ENCODE measurements around the gene TP73. TPM values are rescaled to one million over a fixed set of nuclear protein-coding genes. Genes with fewer than 3 reads are reported as not detected.

TP73 gene
- 1.3 and 1.4 TPM in 2 replicates for total RNA-seq

- peaks cover 44% of the 10 kb centered on the region for H3K27me3 Mint-ChIP-seq
- peak within 1 kb of the TSS; percentile 53 for H3K4me3 Mint-ChIP-seq
- H3K4me1 Mint-ChIP-seq: peaks cover 20% of the 10 kb centered on the region
- DNase-seq: peak; percentile 71
- intact Hi-C loops (cut with micrococcal nuclease): loop anchor here (2.0 to 10.0 kb wide), 2 partner anchors 73 to 121 kb away; partner anchors contain the start of gene SMIM1
- no peak within 1 kb of the TSS for H3K27ac Mint-ChIP-seq
- peaks cover 4% of the 10 kb centered on the region for H3K36me3 Mint-ChIP-seq (ENCODE audit: low read depth)
- no peaks in the 10 kb centered on the region for H3K9me3 Mint-ChIP-seq
Observed at GRCh38 chr1:3651930-3652547, at the start of gene TP73. TP73 (plus strand) TSS chr1:3652516; CDS start chr1:3682366, 29,850 bp downstream.

- intact Hi-C loops (cut with micrococcal nuclease): no loop called here
Observed at GRCh38 chr1:3603156-3603555, 49.2 kb upstream of the TP73 start.

GRCh38 chr1:3603571-3604467 lies 48.5 kb upstream of the TP73 start:
- Mint-ChIP-seq H3K27ac (no peak overlapping the region), H3K4me3 (no peak overlapping the region), H3K4me1 (no peaks in the 10 kb centered on the region), H3K9me3 (no peaks in the 10 kb centered on the region), H3K36me3 (ENCODE audit: low read depth) (no peaks in the 10 kb centered on the region), H3K27me3 (no peaks in the 10 kb centered on the region)
- intact Hi-C loops (cut with micrococcal nuclease): no loop called here
- DNase-seq: no peak

More at GRCh38 chr1:3603156-3603555, 49.2 kb upstream of the TP73 start:
- Mint-ChIP-seq H3K4me3 (no peak overlapping the region), H3K36me3 (ENCODE audit: low read depth) (no peaks in the 10 kb centered on the region), H3K9me3 (no peaks in the 10 kb centered on the region), H3K27me3 (no peaks in the 10 kb centered on the region), H3K4me1 (no peaks in the 10 kb centered on the region), H3K27ac (no peak overlapping the region)
- DNase-seq: no peak

- Mint-ChIP-seq H3K27ac (no peak overlapping the region), H3K27me3 (peaks cover 2% of the 10 kb centered on the region)
- intact Hi-C loops (cut with micrococcal nuclease): no loop called here
Observed at GRCh38 chr1:3604468-3604974, 47.8 kb upstream of the TP73 start.

GRCh38 chr1:3604997-3605823 lies 47.1 kb upstream of the TP73 start:
- Mint-ChIP-seq H3K36me3 (ENCODE audit: low read depth) (no peaks in the 10 kb centered on the region), H3K27me3 (peaks cover 2% of the 10 kb centered on the region), H3K4me3 (no peak overlapping the region), H3K4me1 (no peaks in the 10 kb centered on the region), H3K27ac (no peak overlapping the region), H3K9me3 (no peaks in the 10 kb centered on the region)
- DNase-seq: no peak
- intact Hi-C loops (cut with micrococcal nuclease): no loop called here

More at GRCh38 chr1:3604468-3604974, 47.8 kb upstream of the TP73 start:
- DNase-seq: no peak
- Mint-ChIP-seq H3K9me3 (no peaks in the 10 kb centered on the region), H3K36me3 (ENCODE audit: low read depth) (no peaks in the 10 kb centered on the region), H3K4me1 (no peaks in the 10 kb centered on the region), H3K4me3 (no peak overlapping the region)

- H3K9me3 Mint-ChIP-seq: no peaks in the 10 kb centered on the region
- no peak for DNase-seq
- peaks cover 11% of the 10 kb centered on the region for H3K27me3 Mint-ChIP-seq
- H3K4me3 Mint-ChIP-seq: no peak overlapping the region
- H3K36me3 Mint-ChIP-seq (ENCODE audit: low read depth): no peaks in the 10 kb centered on the region
- H3K27ac Mint-ChIP-seq: no peak overlapping the region
- no peaks in the 10 kb centered on the region for H3K4me1 Mint-ChIP-seq
- intact Hi-C loops (cut with micrococcal nuclease): no loop called here
Observed at GRCh38 chr1:3606779-3607702, 45.3 kb upstream of the TP73 start.

GRCh38 chr1:3607703-3608065 lies 44.6 kb upstream of the TP73 start:
- Mint-ChIP-seq H3K27ac (no peak overlapping the region), H3K4me1 (no peaks in the 10 kb centered on the region), H3K4me3 (no peak overlapping the region), H3K36me3 (ENCODE audit: low read depth) (no peaks in the 10 kb centered on the region), H3K27me3 (peaks cover 13% of the 10 kb centered on the region), H3K9me3 (no peaks in the 10 kb centered on the region)
- DNase-seq: no peak
- intact Hi-C loops (cut with micrococcal nuclease): no loop called here

GRCh38 chr1:3608154-3608553 lies 44.2 kb upstream of the TP73 start:
- no peaks in the 10 kb centered on the region for H3K4me1 Mint-ChIP-seq
- DNase-seq: no peak
- no peak overlapping the region for H3K4me3 Mint-ChIP-seq
- no peaks in the 10 kb centered on the region for H3K36me3 Mint-ChIP-seq (ENCODE audit: low read depth)
- peaks cover 13% of the 10 kb centered on the region for H3K27me3 Mint-ChIP-seq
- H3K27ac Mint-ChIP-seq: no peak overlapping the region
- intact Hi-C loops (cut with micrococcal nuclease): no loop called here
- no peaks in the 10 kb centered on the region for H3K9me3 Mint-ChIP-seq

- Mint-ChIP-seq H3K4me3 (no peak overlapping the region), H3K27me3 (peaks cover 20% of the 10 kb centered on the region), H3K27ac (no peak overlapping the region), H3K4me1 (no peaks in the 10 kb centered on the region), H3K36me3 (ENCODE audit: low read depth) (no peaks in the 10 kb centered on the region), H3K9me3 (no peaks in the 10 kb centered on the region)
- intact Hi-C loops (cut with micrococcal nuclease): no loop called here
- no peak for DNase-seq
Observed at GRCh38 chr1:3609016-3609768, 43.1 kb upstream of the TP73 start.

GRCh38 chr1:3609769-3610526 lies 42.4 kb upstream of the TP73 start:
- no peak for DNase-seq
- no peak overlapping the region for H3K27ac Mint-ChIP-seq
- no peak overlapping the region for H3K4me3 Mint-ChIP-seq
- H3K9me3 Mint-ChIP-seq: no peaks in the 10 kb centered on the region
- no peaks in the 10 kb centered on the region for H3K4me1 Mint-ChIP-seq
- H3K36me3 Mint-ChIP-seq (ENCODE audit: low read depth): no peaks in the 10 kb centered on the region
- intact Hi-C loops (cut with micrococcal nuclease): no loop called here
- H3K27me3 Mint-ChIP-seq: peaks cover 20% of the 10 kb centered on the region

GRCh38 chr1:3610527-3611169 lies 41.7 kb upstream of the TP73 start:
- Mint-ChIP-seq H3K4me3 (peak overlapping the region; percentile 28), H3K27me3 (peaks cover 20% of the 10 kb centered on the region), H3K9me3 (no peaks in the 10 kb centered on the region), H3K36me3 (ENCODE audit: low read depth) (no peaks in the 10 kb centered on the region), H3K27ac (no peak overlapping the region), H3K4me1 (no peaks in the 10 kb centered on the region)
- DNase-seq: no peak
- intact Hi-C loops (cut with micrococcal nuclease): no loop called here

All from activated CD4-positive, alpha-beta T cell treated with anti-CD3 and anti-CD28 coated beads, Interleukin-2, amount 10 ng/mL, durations not matched to agents 24 days and 14 days (primary cell).